Testis (tissue), 2 donors: Measurements from ENCODE around the gene NOTUM.

ENCODE experiments used
- POLR2A ChIP-seq: fragments of 450-650 bp; IDR thresholded peaks from one replicate; pipeline ENCODE4 v1.6.1; 2017; ENCODE audit warnings: antibody characterized with exemption, mild to moderate bottlenecking, moderate library complexity
- TF ChIP-seq, protein P1 (sequence below), 3 experiments: fragments of 450-650 bp in 2 of 3; fragments of 200-600 bp in 1 of 3; sonication (generic) in 1 of 3; IDR thresholded peaks; one replicate each; pipeline ENCODE4 v1.5.1; 2016 to 2019; ENCODE audit warnings: antibody characterized with exemption in 3 of 3, mild to moderate bottlenecking in 2 of 3, moderate library complexity in 1 of 3

DNA sequence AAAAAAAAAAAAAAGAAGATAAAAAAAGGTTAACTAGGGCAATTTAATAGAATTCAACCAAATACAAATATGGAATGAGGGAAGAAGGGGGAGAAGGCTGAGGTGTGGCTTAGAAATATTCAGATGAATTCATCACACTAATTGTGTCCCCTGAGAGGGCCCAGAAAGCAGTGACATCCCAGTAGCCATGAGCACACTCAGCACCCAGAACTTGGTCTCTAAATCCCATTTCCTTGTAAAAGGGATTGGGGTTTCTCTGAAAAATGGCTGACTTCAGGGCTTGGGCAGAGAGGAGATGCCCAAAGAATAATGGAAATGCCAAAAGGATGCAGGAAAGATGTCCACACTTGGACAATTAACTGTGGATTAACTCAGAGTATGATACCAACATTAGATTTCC is 12.4 kb upstream of the NOTUM start:
- TF ChIP-seq, protein P1, sequence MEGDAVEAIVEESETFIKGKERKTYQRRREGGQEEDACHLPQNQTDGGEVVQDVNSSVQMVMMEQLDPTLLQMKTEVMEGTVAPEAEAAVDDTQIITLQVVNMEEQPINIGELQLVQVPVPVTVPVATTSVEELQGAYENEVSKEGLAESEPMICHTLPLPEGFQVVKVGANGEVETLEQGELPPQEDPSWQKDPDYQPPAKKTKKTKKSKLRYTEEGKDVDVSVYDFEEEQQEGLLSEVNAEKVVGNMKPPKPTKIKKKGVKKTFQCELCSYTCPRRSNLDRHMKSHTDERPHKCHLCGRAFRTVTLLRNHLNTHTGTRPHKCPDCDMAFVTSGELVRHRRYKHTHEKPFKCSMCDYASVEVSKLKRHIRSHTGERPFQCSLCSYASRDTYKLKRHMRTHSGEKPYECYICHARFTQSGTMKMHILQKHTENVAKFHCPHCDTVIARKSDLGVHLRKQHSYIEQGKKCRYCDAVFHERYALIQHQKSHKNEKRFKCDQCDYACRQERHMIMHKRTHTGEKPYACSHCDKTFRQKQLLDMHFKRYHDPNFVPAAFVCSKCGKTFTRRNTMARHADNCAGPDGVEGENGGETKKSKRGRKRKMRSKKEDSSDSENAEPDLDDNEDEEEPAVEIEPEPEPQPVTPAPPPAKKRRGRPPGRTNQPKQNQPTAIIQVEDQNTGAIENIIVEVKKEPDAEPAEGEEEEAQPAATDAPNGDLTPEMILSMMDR (IDR thresholded peaks at IDR 0.05), result no peak
- no peak for TF ChIP-seq POLR2A
